ENCODE measurements around the gene DRAP1.
"Not testable (repeated sequence)": the region's sequence is repeated elsewhere in the genome, so short reads cannot be mapped to it uniquely, and the experiment has no call there.

DRAP1 gene

GRCh38 chr11:65886826-65887722 is 32.2 kb upstream of the DRAP1 start:
- DNase-seq = no peak

GRCh38 chr11:65887723-65888162 is 31.5 kb upstream of the DRAP1 start:
- DNase-seq = no peak

- peak; percentile 98 for DNase-seq
These were observed 30.9 kb upstream of the DRAP1 start, which contains the start of gene FIBP for GRCh38 chr11:65888163-65888814. Gene FIBP, minus strand, starts transcription at chr11:65888471. Its CDS starts 53 bp downstream, at chr11:65888418.

GRCh38 chr11:65890324-65891218 is 28.7 kb upstream of the DRAP1 start, which contains the start of gene CCDC85B:
Gene CCDC85B, plus strand, starts transcription at chr11:65890673. Its CDS starts 111 bp downstream, at chr11:65890784.
- peak; percentile 98 for DNase-seq

GRCh38 chr11:65891219-65892136 is 27.7 kb upstream of the DRAP1 start:
- peak; percentile 72 for DNase-seq

- not testable (repeated sequence) for DNase-seq
These were observed 27.1 kb upstream of the DRAP1 start for GRCh38 chr11:65892137-65892540.

- DNase-seq = no peak
These were observed 26.4 kb upstream of the DRAP1 start for GRCh38 chr11:65892661-65893317.

GRCh38 chr11:65894034-65894591 is 25.1 kb upstream of the DRAP1 start:
- no peak for DNase-seq

GRCh38 chr11:65895482-65895981 is 23.7 kb upstream of the DRAP1 start:
- no peak for DNase-seq

- DNase-seq = no peak
These were observed 22.9 kb upstream of the DRAP1 start for GRCh38 chr11:65896034-65896999.

GRCh38 chr11:65897020-65897471 is 22.2 kb upstream of the DRAP1 start:
- no peak for DNase-seq

GRCh38 chr11:65898656-65899355 is 20.4 kb upstream of the DRAP1 start:
- no peak for DNase-seq

GRCh38 chr11:65899356-65900124 is 19.7 kb upstream of the DRAP1 start:
- DNase-seq = peak; percentile 47

GRCh38 chr11:65900125-65900898 is 18.9 kb upstream of the DRAP1 start, which contains the start of gene FOSL1:
Gene FOSL1, minus strand, starts transcription at chr11:65900388. Its CDS starts 49 bp downstream, at chr11:65900339.
- peak; percentile 89 for DNase-seq

GRCh38 chr11:65900899-65901180 is 18.4 kb upstream of the DRAP1 start:
- DNase-seq = no peak

GRCh38 chr11:65903068-65903481 is 16.2 kb upstream of the DRAP1 start:
- DNase-seq = no peak

GRCh38 chr11:65903715-65904114 is 15.5 kb upstream of the DRAP1 start:
- DNase-seq = no peak
